ENCODE data around the gene ANAPC2. TPM values are rescaled to one million over a fixed set of nuclear protein-coding genes. Genes with fewer than 3 reads are reported as not detected.

ANAPC2 gene
- total and polyA plus RNA-seq, 4 donors: 18.4 to 69.8 (median 44.2) TPM

- Histone ChIP-seq H3K4me1 (ENCODE audit: control insufficient read depth, insufficient read depth, low read length) (peaks cover 27% of the 10 kb centered on the region), H3K27ac (ENCODE audit: low read depth, low read length) (no peak overlapping the region), H3K27me3 (ENCODE audit: control insufficient read depth, insufficient read depth, low read length) (no peaks in the 10 kb centered on the region), H3K36me3 (ENCODE audit: control insufficient read depth, insufficient read depth, low read length) (peaks cover 28% of the 10 kb centered on the region), H3K9me3 (ENCODE audit: control insufficient read depth, insufficient read depth, low read length) (no peaks in the 10 kb centered on the region), H3K4me3 (ENCODE audit: low read depth, low read length) (no peak overlapping the region)
- DNase-seq (ENCODE audit: low read depth in 4 of 6, low spot score in 6 of 6): no peak
- WGBS (ENCODE audit: insufficient coverage): 80% methylated on average over 24 of the region's 24 CpGs
Observed at GRCh38 chr9:137232510-137232909, 44.1 kb upstream of the ANAPC2 start.

- Histone ChIP-seq H3K27me3 (ENCODE audit: control insufficient read depth, insufficient read depth, low read length) (no peaks in the 10 kb centered on the region), H3K27ac (ENCODE audit: low read depth, low read length) (no peak overlapping the region), H3K36me3 (ENCODE audit: control insufficient read depth, insufficient read depth, low read length) (peaks cover 27% of the 10 kb centered on the region), H3K4me1 (ENCODE audit: control insufficient read depth, insufficient read depth, low read length) (peaks cover 27% of the 10 kb centered on the region), H3K4me3 (ENCODE audit: low read depth, low read length) (no peak overlapping the region), H3K9me3 (ENCODE audit: control insufficient read depth, insufficient read depth, low read length) (no peaks in the 10 kb centered on the region)
- DNase-seq (ENCODE audit: low read depth in 4 of 6, low spot score in 6 of 6): no peak
- 84% methylated on average over 5 of the region's 10 CpGs for WGBS (ENCODE audit: insufficient coverage)
Observed at GRCh38 chr9:137232101-137232500, 43.7 kb upstream of the ANAPC2 start.

- Histone ChIP-seq H3K36me3 (ENCODE audit: control insufficient read depth, insufficient read depth, low read length) (peaks cover 21% of the 10 kb centered on the region), H3K4me1 (ENCODE audit: control insufficient read depth, insufficient read depth, low read length) (peaks cover 21% of the 10 kb centered on the region), H3K4me3 (ENCODE audit: low read depth, low read length) (no peak overlapping the region), H3K27me3 (ENCODE audit: control insufficient read depth, insufficient read depth, low read length) (no peaks in the 10 kb centered on the region), H3K9me3 (ENCODE audit: control insufficient read depth, insufficient read depth, low read length) (no peaks in the 10 kb centered on the region), H3K27ac (ENCODE audit: low read depth, low read length) (no peak overlapping the region)
- 93% methylated on average over 15 of the region's 23 CpGs for WGBS (ENCODE audit: insufficient coverage)
- DNase-seq (ENCODE audit: low read depth in 4 of 6, low spot score in 6 of 6): no peak
Observed at GRCh38 chr9:137231372-137232039, 43.1 kb upstream of the ANAPC2 start.

GRCh38 chr9:137230705-137231371 is 42.5 kb upstream of the ANAPC2 start, which contains the start of gene SLC34A3:
Gene SLC34A3 (plus strand): TSS chr9:137230901. CDS start chr9:137231703, 802 bp downstream.
- no peaks in the 10 kb centered on the region for H3K27me3 ChIP-seq (ENCODE audit: control insufficient read depth, insufficient read depth, low read length)

GRCh38 chr9:137229903-137230704 is 41.7 kb upstream of the ANAPC2 start:
- Histone ChIP-seq H3K9me3 (ENCODE audit: control insufficient read depth, insufficient read depth, low read length) (no peaks in the 10 kb centered on the region), H3K36me3 (ENCODE audit: control insufficient read depth, insufficient read depth, low read length) (peaks cover 9% of the 10 kb centered on the region), H3K4me1 (ENCODE audit: control insufficient read depth, insufficient read depth, low read length) (peaks cover 8% of the 10 kb centered on the region), H3K4me3 (ENCODE audit: low read depth, low read length) (no peak overlapping the region), H3K27me3 (ENCODE audit: control insufficient read depth, insufficient read depth, low read length) (no peaks in the 10 kb centered on the region), H3K27ac (ENCODE audit: low read depth, low read length) (no peak overlapping the region)
- 57% methylated on average over 27 of the region's 31 CpGs for whole genome bisulfite sequencing (ENCODE audit: insufficient coverage)
- no peak for DNase-seq (ENCODE audit: low read depth in 4 of 6, low spot score in 6 of 6)

More at GRCh38 chr9:137230705-137231371, 42.5 kb upstream of the ANAPC2 start, which contains the start of gene SLC34A3:
- Histone ChIP-seq H3K27ac (ENCODE audit: low read depth, low read length) (no peak within 1 kb of the TSS), H3K4me3 (ENCODE audit: low read depth, low read length) (no peak within 1 kb of the TSS), H3K4me1 (ENCODE audit: control insufficient read depth, insufficient read depth, low read length) (peaks cover 15% of the 10 kb centered on the region), H3K36me3 (ENCODE audit: control insufficient read depth, insufficient read depth, low read length) (peaks cover 16% of the 10 kb centered on the region), H3K9me3 (ENCODE audit: control insufficient read depth, insufficient read depth, low read length) (no peaks in the 10 kb centered on the region)
- no peak for DNase-seq (ENCODE audit: low read depth in 4 of 6, low spot score in 6 of 6)
- 79% methylated on average over 14 of the region's 14 CpGs for WGBS (ENCODE audit: insufficient coverage)

- Histone ChIP-seq H3K4me1 (ENCODE audit: control insufficient read depth, insufficient read depth, low read length) (peaks cover 10% of the 10 kb centered on the region), H3K9me3 (ENCODE audit: control insufficient read depth, insufficient read depth, low read length) (no peaks in the 10 kb centered on the region), H3K27me3 (ENCODE audit: control insufficient read depth, insufficient read depth, low read length) (no peaks in the 10 kb centered on the region), H3K36me3 (ENCODE audit: control insufficient read depth, insufficient read depth, low read length) (peaks cover 4% of the 10 kb centered on the region), H3K4me3 (ENCODE audit: low read depth, low read length) (no peak overlapping the region), H3K27ac (ENCODE audit: low read depth, low read length) (no peak overlapping the region)
- 69% methylated on average over 27 of the region's 27 CpGs for WGBS (ENCODE audit: insufficient coverage)
- DNase-seq (ENCODE audit: low read depth in 4 of 6, low spot score in 6 of 6): no peak
Observed at GRCh38 chr9:137228968-137229896, 40.9 kb upstream of the ANAPC2 start.

GRCh38 chr9:137228506-137228967 is 40.2 kb upstream of the ANAPC2 start:
- WGBS (ENCODE audit: insufficient coverage): 78% methylated on average over 29 of the region's 29 CpGs
- Histone ChIP-seq H3K4me3 (ENCODE audit: low read depth, low read length) (no peak overlapping the region), H3K4me1 (ENCODE audit: control insufficient read depth, insufficient read depth, low read length) (peaks cover 17% of the 10 kb centered on the region), H3K27ac (ENCODE audit: low read depth, low read length) (no peak overlapping the region), H3K27me3 (ENCODE audit: control insufficient read depth, insufficient read depth, low read length) (no peaks in the 10 kb centered on the region), H3K36me3 (ENCODE audit: control insufficient read depth, insufficient read depth, low read length) (peaks cover 4% of the 10 kb centered on the region), H3K9me3 (ENCODE audit: control insufficient read depth, insufficient read depth, low read length) (no peaks in the 10 kb centered on the region)
- DNase-seq (ENCODE audit: low read depth in 4 of 6, low spot score in 6 of 6): no peak

- no peak for DNase-seq (ENCODE audit: low read depth in 4 of 6, low spot score in 6 of 6)
- WGBS (ENCODE audit: insufficient coverage): 57% methylated on average over 16 of the region's 18 CpGs
- no peak overlapping the region for H3K27ac ChIP-seq (ENCODE audit: low read depth, low read length)
- H3K4me1 ChIP-seq (ENCODE audit: control insufficient read depth, insufficient read depth, low read length): peaks cover 19% of the 10 kb centered on the region
- H3K4me3 ChIP-seq (ENCODE audit: low read depth, low read length): no peak overlapping the region
- peaks cover 4% of the 10 kb centered on the region for H3K36me3 ChIP-seq (ENCODE audit: control insufficient read depth, insufficient read depth, low read length)
- no peaks in the 10 kb centered on the region for H3K9me3 ChIP-seq (ENCODE audit: control insufficient read depth, insufficient read depth, low read length)
- H3K27me3 ChIP-seq (ENCODE audit: control insufficient read depth, insufficient read depth, low read length): no peaks in the 10 kb centered on the region
Observed at GRCh38 chr9:137227853-137228505, 39.6 kb upstream of the ANAPC2 start.

Data from spinal cord (tissue), 10 donors.